Panc1 (cell line): ENCODE results near the gene SLC10A1. TPM values are rescaled to one million over a fixed set of nuclear protein-coding genes. Genes with fewer than 3 reads are reported as not detected.

Experiments used
- ATAC-seq: fragments of 200-7000 bp; cut with Tn5 transposase; 2 replicates; pipeline ENCODE4 v1.9.1; 2020; ENCODE audit warnings: mild to moderate bottlenecking, moderate library complexity
- BruUV-seq: library from RNA; stranded (reverse); fragments of 400-500 nt; replicated peaks from 2 replicates; lab custom pipeline; 2021; lab: Mats Ljungman, UMichigan
- CTCF ChIA-PET: fragments of 300-600 bp; sonication (Branson Sonifier 250); formaldehyde crosslinking; loops from one replicate; lab custom pipeline; 2022; ENCODE audit warnings: antibody characterized with exemption; lab: Charles Lee
- POLR2A ChIA-PET: fragments of 300-600 bp; sonication (Branson Sonifier 250); formaldehyde crosslinking; loops from one replicate; lab custom pipeline; 2022; ENCODE audit warnings: antibody characterized with exemption; lab: Charles Lee
- DNase-seq: peaks from one replicate; pipeline ENCODE4 v3.0.0-alpha.2; 2010; ENCODE audit warnings: low read depth, low spot score
- H3K27ac ChIP-seq: 2 replicates; pipeline ENCODE4 v1.5.1; 2011; ENCODE audit warnings: mild to moderate bottlenecking, low read length, inconsistent platforms
- H3K27me3 ChIP-seq: fragments of 200-500 bp; sonication (Bioruptor generic); 2 replicates; pipeline ENCODE4 v1.6.0; 2014; ENCODE audit warnings: low read length, inconsistent platforms; ENCODE audit not compliant: control insufficient read depth, insufficient read depth
- H3K36me3 ChIP-seq: fragments of 200-500 bp; sonication (Bioruptor generic); 2 replicates; pipeline ENCODE4 v1.5.1; 2014; ENCODE audit warnings: inconsistent platforms, mild to moderate bottlenecking, low read length, moderate library complexity; ENCODE audit not compliant: control insufficient read depth, insufficient read depth
- H3K4me1 ChIP-seq: 2 replicates; pipeline ENCODE4 v1.5.1; 2011; ENCODE audit warnings: inconsistent platforms, mild to moderate bottlenecking, low read length, moderate library complexity; ENCODE audit not compliant: control insufficient read depth, insufficient read depth
- H3K4me3 ChIP-seq, 2 experiments: 2 replicates each; pipeline ENCODE4 v1.5.1; 2011 to 2012; ENCODE audit warnings: low read depth in 2 of 2, low read length in 2 of 2, mild to moderate bottlenecking in 2 of 2, inconsistent platforms in 1 of 2, moderate library complexity in 1 of 2
- H3K9me3 ChIP-seq: fragments of 200-500 bp; sonication (Bioruptor generic); 2 replicates; pipeline ENCODE4 v1.5.1; 2014; ENCODE audit warnings: low read depth, mild to moderate bottlenecking, inconsistent platforms, low read length, moderate library complexity; ENCODE audit not compliant: control insufficient read depth, insufficient read depth
- POLR2AphosphoS5 ChIP-seq: IDR thresholded peaks from 2 replicates; pipeline ENCODE4 v1.6.1; 2012; ENCODE audit warnings: mild to moderate bottlenecking, low read depth, low read length, moderate library complexity
- SIN3A ChIP-seq: IDR thresholded peaks from 2 replicates; pipeline ENCODE4 v1.6.1; 2012; ENCODE audit warnings: low read depth, mild to moderate bottlenecking, low read length, moderate library complexity, borderline replicate concordance; ENCODE audit not compliant: insufficient read depth
- TCF7L2 ChIP-seq: IDR thresholded peaks from 2 replicates; pipeline ENCODE4 v1.6.1; 2011; ENCODE audit warnings: mild to moderate bottlenecking, low read depth, low read length, inconsistent platforms
- in situ Hi-C: cut with HindIII; loops from 2 replicates; pipeline ENCODE4 v1.10.0; 2016; ENCODE audit warnings: low sequenced_read_pairs, low pct_unique_long_range_greater_than_20kb
- intact Hi-C: fragments of 100-400 bp; cut with micrococcal nuclease; formaldehyde crosslinking; loops from one replicate; pipeline ENCODE4 v1.10.0; 2022; ENCODE audit not compliant: unreplicated experiment
- total RNA-seq: library from RNA; stranded (reverse); gene quantifications from one replicate; pipeline ENCODE4 v1.2.1, GENCODE V29; 2021; ENCODE audit not compliant: unreplicated experiment
- TF ChIP-seq, protein P1 (sequence below), 2 experiments: IDR thresholded peaks; 2 replicates each; pipeline ENCODE4 v1.6.1; 2011 to 2012; ENCODE audit warnings: low read depth in 2 of 2, control low read depth in 1 of 2, low read length in 1 of 2, mild to moderate bottlenecking in 1 of 2, moderate library complexity in 1 of 2; ENCODE audit not compliant: insufficient read depth in 1 of 2
- TF ChIP-seq, protein P2 (sequence below): fragments of 450-650 bp; IDR thresholded peaks from 2 replicates; pipeline ENCODE4 v1.5.1; 2017; ENCODE audit warnings: mild to moderate bottlenecking

Gene SLC10A1
- total RNA-seq, 1 experiment from 2014 or later: not detected

DNA sequence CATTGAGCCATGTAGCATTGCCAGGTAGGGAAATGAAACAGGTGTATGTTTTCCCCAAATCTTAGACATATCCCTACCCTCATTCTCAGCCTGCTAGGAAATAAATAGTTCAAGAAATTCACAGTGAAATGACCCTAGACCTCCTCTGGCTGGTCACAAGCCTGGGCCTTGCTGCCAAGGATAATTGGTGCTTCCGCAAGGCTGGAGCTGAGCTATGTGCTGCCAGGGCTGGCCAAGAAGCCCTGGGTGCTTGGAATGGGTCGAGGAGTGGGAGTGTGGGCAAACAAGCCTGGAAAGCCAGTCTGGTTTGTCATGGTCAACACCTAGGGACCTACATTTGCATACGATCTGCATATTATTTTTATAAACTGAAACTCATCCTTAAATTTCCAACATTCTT lies 31.3 kb upstream of the SLC10A1 start:
- Histone ChIP-seq H3K27me3 (no peaks in the 10 kb centered on the region), H3K9me3 (no peaks in the 10 kb centered on the region), H3K4me1 (no peaks in the 10 kb centered on the region), H3K4me3 (no peak overlapping the region), H3K27ac (no peak overlapping the region), H3K36me3 (no peaks in the 10 kb centered on the region)
- CTCF ChIA-PET: no interaction called here
- no peak for TF ChIP-seq SIN3A
- no peak for TF ChIP-seq TCF7L2
- TF ChIP-seq, protein P1, sequence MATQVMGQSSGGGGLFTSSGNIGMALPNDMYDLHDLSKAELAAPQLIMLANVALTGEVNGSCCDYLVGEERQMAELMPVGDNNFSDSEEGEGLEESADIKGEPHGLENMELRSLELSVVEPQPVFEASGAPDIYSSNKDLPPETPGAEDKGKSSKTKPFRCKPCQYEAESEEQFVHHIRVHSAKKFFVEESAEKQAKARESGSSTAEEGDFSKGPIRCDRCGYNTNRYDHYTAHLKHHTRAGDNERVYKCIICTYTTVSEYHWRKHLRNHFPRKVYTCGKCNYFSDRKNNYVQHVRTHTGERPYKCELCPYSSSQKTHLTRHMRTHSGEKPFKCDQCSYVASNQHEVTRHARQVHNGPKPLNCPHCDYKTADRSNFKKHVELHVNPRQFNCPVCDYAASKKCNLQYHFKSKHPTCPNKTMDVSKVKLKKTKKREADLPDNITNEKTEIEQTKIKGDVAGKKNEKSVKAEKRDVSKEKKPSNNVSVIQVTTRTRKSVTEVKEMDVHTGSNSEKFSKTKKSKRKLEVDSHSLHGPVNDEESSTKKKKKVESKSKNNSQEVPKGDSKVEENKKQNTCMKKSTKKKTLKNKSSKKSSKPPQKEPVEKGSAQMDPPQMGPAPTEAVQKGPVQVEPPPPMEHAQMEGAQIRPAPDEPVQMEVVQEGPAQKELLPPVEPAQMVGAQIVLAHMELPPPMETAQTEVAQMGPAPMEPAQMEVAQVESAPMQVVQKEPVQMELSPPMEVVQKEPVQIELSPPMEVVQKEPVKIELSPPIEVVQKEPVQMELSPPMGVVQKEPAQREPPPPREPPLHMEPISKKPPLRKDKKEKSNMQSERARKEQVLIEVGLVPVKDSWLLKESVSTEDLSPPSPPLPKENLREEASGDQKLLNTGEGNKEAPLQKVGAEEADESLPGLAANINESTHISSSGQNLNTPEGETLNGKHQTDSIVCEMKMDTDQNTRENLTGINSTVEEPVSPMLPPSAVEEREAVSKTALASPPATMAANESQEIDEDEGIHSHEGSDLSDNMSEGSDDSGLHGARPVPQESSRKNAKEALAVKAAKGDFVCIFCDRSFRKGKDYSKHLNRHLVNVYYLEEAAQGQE (IDR thresholded peaks at IDR 0.05; ENCODE audit: insufficient read depth in 1 of 2, low read depth in 2 of 2, low read length in 1 of 2): no peak
- ATAC-seq (no peak), DNase-seq (no peak)
- BruUV-seq: no TSS peak
- intact Hi-C loops (no loop called here), in situ Hi-C loops (no loop called here)
- POLR2A ChIA-PET: no interaction called here

DNA sequence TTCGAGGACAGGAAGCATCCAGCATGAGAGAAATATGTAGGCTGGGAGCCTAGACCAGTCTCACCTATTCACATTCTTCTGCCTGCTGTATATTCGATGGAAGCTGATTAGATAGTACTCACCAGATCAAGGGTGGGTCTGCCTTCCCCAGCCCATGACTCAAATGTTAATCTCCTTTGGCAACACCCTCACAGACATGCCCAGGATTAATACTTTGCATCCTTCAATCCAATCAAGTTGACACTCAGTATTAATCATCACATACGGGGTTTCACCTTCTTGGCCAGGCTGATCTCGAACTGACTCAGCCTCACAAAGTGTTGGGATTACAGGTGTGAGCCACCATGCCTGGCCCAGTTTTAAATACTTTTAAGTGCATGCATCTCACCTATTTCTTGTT lies 30.5 kb upstream of the SLC10A1 start:
- DNase-seq: no peak
- ATAC-seq: no peak
- H3K27ac ChIP-seq: no peak overlapping the region
- no peaks in the 10 kb centered on the region for H3K9me3 ChIP-seq
- H3K4me3 ChIP-seq: no peak overlapping the region
- BruUV-seq: no TSS peak
- in situ Hi-C loops: no loop called here
- ChIA-PET CTCF (no interaction called here), POLR2A (no interaction called here)
- intact Hi-C loops: no loop called here
- no peaks in the 10 kb centered on the region for H3K4me1 ChIP-seq
- TF ChIP-seq TCF7L2: no peak
- TF ChIP-seq, protein P2, sequence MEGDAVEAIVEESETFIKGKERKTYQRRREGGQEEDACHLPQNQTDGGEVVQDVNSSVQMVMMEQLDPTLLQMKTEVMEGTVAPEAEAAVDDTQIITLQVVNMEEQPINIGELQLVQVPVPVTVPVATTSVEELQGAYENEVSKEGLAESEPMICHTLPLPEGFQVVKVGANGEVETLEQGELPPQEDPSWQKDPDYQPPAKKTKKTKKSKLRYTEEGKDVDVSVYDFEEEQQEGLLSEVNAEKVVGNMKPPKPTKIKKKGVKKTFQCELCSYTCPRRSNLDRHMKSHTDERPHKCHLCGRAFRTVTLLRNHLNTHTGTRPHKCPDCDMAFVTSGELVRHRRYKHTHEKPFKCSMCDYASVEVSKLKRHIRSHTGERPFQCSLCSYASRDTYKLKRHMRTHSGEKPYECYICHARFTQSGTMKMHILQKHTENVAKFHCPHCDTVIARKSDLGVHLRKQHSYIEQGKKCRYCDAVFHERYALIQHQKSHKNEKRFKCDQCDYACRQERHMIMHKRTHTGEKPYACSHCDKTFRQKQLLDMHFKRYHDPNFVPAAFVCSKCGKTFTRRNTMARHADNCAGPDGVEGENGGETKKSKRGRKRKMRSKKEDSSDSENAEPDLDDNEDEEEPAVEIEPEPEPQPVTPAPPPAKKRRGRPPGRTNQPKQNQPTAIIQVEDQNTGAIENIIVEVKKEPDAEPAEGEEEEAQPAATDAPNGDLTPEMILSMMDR: no peak
- TF ChIP-seq POLR2AphosphoS5: no peak
- no peaks in the 10 kb centered on the region for H3K27me3 ChIP-seq
- no peaks in the 10 kb centered on the region for H3K36me3 ChIP-seq

DNA sequence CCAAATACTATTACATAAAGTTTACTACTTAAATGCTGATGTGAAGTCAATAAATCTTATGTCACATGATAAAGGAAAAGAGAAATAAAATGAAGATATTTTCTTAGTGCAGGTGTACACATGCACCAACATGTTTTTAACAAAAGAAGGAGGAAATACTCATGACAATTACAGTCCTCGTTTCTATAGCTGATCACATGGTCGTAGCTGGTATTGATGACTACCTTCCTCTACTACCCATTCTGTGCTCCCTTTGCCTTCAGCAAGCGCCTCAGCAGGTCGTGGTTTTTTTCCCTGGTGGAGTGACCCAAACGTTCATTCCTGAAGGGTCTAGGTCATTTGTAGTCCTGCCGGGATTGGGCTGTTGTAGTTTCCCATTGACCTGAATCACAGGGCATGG lies 25.4 kb upstream of the SLC10A1 start:
- H3K36me3 ChIP-seq: no peaks in the 10 kb centered on the region
- H3K27me3 ChIP-seq: no peaks in the 10 kb centered on the region
- no peak for ATAC-seq
- CTCF ChIA-PET: no interaction called here
- DNase-seq: no peak
- TF ChIP-seq POLR2AphosphoS5 (no peak), TCF7L2 (no peak), SIN3A (no peak)
- TF ChIP-seq, protein P1 (IDR thresholded peaks at IDR 0.05; ENCODE audit: insufficient read depth in 1 of 2, low read depth in 2 of 2, low read length in 1 of 2): no peak
- TF ChIP-seq, protein P2: no peak
- in situ Hi-C loops (no loop called here), intact Hi-C loops (no loop called here)
- BruUV-seq: no TSS peak
- POLR2A ChIA-PET: no interaction called here
- H3K4me1 ChIP-seq: no peaks in the 10 kb centered on the region
- no peaks in the 10 kb centered on the region for H3K9me3 ChIP-seq
- no peak overlapping the region for H3K4me3 ChIP-seq
- no peak overlapping the region for H3K27ac ChIP-seq
